Stimulated activated CD4-positive, alpha-beta T cell treated with anti-CD3 and anti-CD28 coated beads, Interleukin-4, amount 100 ng/mL, for 24 hours (primary cell): Measurements from ENCODE around the gene CADPS2.

ENCODE experiments used
- DNase-seq: peaks from one replicate; pipeline ENCODE4 v3.0.0-alpha.2; 2020

Gene CADPS2

GRCh38 chr7:122343601-122344302, 542.5 kb downstream of the CADPS2 start:
- no peak for DNase-seq

DNA sequence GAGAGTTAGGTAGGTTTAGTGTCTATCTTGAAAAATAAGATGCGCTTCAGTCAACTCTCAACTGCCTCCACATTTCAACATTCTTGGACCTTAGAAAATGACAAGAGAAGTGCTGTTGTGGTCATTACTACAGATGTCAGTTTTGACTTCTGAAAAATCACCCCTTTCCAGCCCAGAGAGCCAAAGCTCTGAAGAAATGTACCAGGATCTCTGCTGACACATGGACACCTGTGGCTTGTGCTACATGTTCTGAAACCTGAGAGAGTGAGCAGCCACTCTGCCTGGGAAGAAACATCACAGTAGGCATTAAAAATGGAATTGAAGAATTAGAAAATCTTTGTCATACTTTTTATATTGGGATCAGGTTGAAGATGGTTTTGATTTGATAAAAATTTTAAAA, 545.8 kb downstream of the CADPS2 start:
- DNase-seq, result no peak

DNA sequence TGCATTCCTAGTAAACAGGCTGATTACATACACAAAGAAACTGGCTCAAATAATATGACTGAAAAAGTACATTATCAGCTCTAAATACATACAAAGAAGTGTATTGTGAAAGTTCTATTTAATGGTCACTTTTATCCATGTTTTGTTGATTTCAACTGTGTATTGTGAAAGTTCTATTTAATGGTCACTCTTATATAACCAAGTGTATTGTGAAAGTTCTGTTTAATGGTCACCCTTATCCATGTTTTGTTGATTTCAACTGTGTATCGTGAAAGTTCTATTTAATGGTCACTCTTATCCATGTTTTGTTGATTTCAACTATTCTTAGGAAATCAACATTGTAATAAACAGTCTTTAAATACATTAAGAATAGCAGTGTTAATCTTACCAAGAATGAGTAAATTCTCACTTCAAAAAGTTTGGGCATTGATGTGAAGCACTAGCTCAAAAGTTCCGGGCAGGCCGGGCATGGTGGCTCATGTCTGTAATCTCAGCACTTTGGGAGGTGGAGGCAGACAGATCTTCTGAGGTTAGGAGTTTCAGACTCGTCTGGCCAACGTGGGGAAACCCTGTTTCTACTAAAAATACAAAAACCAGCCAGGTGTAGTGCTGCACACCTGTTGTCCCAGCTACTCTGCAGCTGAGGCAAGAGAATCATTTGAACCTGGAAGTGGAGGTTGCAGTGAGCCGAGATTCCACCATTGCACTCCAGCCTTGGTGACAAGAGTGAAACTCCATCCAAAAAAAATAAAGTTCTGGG, 546.9 kb downstream of the CADPS2 start:
- DNase-seq, result no peak

GRCh38 chr7:122337011-122337410, 549.2 kb downstream of the CADPS2 start:
- no peak for DNase-seq

DNA sequence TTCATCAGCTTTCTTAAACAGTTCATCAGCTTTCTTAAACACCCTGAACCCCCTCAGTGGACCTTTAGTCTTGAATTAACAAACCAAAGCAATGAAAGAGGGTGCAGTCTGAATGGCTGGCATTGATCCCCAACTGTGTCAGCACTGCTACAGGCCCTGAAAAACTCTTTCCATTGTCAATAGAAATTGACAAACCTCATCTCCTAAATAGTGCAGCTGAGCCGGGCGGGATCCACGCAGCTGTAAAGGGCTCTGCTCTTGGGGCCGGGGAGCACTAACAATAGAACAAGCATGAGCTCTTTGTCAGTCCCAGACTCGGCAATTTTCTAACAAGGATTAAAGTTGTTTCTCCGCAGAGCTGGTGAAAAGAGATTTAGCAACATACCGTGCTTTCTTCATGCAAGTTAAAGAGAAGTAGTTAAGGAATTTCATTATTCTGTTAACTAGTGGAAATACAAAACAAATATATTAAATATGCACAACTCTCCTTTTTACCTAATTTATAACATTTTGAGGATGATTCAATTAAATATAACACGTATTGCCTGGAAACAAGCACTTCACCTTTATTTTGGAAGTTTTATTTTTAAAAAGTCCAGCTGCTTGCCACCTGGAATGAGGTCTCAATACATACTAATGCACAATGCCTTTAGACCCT, 557.0 kb downstream of the CADPS2 start:
- no peak for DNase-seq

DNA sequence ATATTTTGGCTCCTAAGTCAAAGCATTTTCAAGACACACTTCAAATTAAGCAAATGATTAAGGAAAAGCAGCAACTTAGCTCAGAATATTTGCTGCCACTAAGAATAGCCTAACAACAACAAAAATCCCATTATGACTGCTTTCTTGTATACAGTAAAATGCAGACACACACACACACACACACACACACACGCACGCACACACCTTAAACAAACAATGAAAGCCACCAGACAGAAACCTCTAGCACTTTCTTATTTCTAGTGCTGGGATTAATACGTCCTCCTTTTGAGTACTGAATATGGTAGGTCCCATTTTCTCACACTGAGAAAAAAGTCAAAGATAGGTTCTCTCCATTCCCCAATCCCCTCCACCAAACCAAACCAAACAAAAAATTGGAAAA, 558.3 kb downstream of the CADPS2 start:
- no peak for DNase-seq

- DNase-seq, result no peak
Observed at GRCh38 chr7:122316467-122317388, 569.5 kb downstream of the CADPS2 start.

DNA sequence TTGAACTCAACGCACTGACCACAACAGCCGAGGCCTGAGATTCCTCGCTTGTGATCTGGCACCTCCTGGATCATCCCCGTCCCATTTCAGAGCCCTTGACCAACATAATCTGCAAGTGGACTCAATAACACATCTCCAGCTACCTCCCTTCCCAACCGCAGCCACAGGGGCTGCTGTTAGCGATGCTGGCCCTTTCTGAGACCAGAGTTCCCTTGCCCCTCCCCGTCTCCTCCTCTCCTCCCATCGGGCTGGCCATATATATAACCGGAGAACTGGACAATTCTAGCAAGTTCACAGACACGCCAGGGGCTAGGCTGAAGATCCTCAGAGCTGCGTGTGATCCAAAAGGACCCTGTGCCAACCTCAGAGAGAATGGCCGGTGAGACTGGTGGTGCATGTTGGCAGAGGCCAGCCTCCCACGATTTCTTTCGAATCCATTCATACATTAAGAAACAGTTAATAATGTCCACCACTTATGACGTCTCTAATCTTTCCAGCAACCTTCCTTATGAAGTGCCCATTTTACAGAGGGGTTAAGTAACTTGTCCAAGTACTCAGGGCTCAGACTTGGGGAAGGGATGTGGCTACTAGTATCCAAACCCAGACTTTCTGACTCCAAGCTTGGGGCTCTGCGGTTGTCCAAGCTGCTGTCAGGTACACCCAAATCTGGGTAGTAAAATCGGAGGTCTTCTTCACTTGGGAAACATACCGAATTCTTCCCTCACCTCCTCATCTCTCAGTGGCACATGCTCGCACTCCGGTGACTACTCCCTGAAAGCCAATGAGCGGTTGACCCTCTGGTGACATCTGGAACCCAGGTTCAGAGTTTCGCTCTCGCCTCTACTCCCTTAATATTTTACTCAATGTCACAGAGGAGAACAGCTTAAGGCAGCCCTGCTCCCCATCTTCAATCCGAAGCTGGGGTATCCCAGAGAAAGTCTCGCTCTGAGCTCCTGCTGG, 570.5 kb downstream of the CADPS2 start:
- no peak for DNase-seq

GRCh38 chr7:122314284-122314683, 572.0 kb downstream of the CADPS2 start:
- no peak for DNase-seq

GRCh38 chr7:122312789-122313188, 573.5 kb downstream of the CADPS2 start:
- DNase-seq, result no peak

DNA sequence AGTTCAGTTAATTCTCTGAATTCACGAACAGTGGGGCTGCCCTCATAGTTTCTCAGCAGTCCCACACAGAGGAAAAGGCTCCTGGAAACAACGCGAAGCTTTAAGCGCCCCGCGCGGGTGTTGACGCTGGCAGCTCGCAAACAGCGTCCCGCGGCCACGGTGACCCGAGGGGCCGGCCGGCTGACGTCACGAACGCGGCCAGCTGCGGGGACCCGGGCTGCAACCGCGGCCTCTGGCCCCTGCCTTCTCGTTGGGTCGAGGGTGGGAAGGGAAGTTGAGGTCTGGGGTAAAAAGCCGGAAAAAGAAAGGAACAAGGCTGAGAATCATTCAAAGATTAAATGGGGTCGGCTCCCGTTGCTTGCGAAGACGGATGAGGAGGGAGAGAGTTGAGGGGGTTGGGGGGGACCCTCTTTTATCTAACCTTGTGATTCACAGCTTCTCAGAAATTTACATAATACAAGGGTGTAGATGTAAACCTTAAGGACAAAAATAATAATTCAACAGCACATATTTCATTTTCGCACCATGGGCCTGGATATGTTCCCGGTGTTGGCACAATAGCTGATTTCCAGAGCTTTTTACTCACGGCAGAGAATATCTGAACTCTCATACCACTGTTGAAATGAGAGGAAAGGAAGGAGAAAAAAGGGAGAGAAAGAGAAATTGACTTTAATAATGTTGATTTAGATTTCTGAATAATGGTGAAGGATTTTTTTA, 574.4 kb downstream of the CADPS2 start:
- no peak for DNase-seq

DNA sequence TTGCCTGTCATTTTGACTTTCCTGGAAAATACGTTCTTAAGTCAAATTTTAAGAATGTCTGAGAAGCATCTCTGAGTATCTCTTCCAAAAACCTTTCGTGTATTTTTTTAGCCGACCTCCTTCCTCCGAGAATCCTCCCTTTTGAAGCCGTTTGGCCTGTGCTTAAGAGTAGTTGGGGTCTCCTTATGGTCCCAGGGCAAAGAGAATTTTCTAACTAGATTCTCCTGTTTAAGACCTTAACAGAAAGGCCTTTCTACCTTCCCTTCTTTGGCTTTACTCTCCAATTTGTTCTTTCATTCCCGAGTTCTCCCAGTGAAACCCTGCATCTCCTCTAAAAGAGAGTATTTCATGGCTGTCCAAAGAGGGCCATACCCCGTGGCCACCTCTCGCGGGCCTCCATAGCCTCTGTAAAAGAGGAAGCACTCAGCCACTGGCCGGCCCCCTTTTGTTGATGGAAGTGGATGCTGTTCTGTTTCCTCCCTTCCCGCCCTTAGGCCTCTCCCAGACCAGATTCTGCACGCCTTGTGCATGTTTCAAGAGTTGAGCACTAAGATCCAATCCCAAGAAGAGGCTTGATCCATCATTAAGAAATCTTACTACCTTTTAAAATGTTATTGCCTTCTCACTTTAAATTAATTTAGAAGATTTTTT, 575.1 kb downstream of the CADPS2 start:
- no peak for DNase-seq

GRCh38 chr7:122310119-122311021, 575.9 kb downstream of the CADPS2 start:
- DNase-seq, result no peak

GRCh38 chr7:122309421-122309820, 576.8 kb downstream of the CADPS2 start:
- no peak for DNase-seq

DNA sequence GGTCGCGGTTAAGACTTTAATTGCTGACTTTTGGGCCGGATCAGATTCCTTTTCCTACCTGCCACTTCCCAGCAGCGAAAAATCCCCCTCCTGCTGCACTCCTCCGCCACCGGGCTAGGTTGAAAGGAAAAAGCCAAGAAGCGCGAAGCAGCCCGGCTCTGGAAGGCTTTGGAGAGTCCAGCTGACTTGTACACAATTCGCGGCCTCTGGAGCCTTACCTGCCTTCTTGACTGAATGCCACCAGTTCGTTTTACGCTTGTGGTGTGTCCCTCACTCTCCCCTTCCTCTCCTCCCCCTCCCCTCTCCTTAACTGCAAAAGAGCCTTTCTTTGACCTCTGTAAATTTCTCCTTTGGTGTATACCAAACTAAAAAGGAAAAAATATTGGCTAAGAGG, 579.0 kb downstream of the CADPS2 start:
- DNase-seq, result no peak

DNA sequence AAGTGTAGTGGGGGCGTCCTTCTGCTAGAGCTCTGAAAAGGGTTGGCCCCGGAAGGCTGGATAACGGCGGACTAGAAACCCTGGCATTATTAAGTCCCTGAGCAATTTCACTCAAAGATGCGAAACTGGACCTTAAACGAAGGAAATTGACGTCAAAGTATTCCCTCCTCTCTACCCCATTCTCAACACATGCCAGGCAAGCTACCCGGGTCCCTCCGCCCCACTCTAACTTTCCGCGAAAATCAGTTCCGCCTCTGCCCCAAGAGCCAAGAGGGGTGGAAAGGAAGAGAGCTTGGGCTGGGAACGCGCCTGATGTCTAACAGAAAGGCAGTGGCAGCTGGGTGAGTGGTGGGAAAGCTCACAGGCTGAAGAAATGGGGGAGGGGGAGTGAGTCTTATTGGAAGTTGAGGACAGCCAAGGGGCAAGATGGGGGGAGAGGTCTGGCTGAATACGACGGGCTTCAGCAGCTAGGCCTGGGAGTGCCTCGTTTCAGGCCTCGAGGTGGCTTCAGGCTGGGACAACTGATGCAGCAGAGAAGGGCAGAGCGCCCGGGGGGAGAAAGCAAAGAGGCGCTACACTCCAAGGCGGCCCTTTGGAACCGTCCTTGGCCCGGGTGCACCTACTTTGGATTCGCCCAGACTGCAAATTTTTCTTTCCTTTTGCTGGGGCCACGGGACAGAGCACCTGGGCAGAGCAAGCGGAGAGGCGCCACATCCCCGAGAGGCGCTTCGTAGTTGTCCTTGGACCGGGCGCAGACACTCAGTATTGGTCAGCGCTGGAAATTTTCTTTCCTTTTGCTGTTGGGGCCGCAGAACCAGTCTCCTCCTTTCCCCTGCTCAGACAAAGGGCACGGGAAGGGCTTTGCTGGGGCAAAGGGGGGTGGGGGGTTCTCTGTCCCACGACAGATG, 579.7 kb downstream of the CADPS2 start:
- no peak for DNase-seq

DNA sequence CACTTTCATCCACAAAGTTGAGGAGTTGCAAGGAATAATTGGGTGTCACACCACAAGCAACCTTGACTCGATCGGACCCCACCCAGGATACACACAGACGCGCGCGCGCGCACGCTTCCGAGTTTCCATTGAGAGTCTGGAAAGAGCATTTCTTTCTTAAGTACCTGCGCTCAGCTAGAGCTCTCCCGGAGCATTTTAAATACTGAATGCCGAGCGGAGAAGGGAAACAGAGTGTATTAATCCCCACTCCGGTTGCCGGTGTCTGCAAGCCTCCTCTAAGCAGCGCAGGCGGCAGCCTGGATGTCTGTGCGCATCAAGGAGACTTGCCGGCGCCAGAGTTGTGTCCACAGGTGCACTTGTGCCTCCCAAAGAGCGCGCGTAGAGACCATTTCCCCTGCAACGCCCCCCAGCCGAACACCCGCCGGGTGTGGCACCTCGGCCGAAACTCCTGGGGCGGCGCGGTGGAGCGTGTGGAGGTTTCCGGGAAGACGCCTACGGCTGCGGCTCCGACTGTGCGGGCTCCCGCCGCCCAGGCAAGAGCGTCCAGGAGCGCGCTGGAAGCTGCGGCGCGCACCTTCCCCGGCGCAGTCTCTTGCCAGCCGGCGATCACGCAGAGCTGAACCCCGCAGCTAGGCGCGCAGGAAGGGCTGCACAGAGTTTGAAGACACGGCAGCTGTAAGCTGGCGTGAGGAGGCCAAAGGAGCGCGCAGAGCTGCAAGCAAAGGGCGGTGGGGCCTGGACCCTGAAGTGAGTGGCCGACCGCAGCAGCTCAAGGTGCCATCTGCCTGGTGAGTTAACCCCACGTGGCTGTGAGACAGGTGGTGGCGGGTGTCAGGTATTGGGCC, 580.6 kb downstream of the CADPS2 start:
- no peak for DNase-seq
